Kidney epithelial cell (primary cell): ENCODE data around the gene TBCD. TPM values are rescaled to one million over a fixed set of nuclear protein-coding genes. Genes with fewer than 3 reads are reported as not detected.

Experiments
- DNase-seq: peaks from one replicate; pipeline ENCODE4 v3.0.0-alpha.2; 2010; ENCODE audit warnings: low read depth
- H3K27me3 ChIP-seq: 2 replicates; pipeline ENCODE4 v1.6.0; 2011; ENCODE audit warnings: low read length; ENCODE audit not compliant: control insufficient read depth, insufficient read depth
- H3K36me3 ChIP-seq: 2 replicates; pipeline ENCODE4 v1.5.1; 2011; ENCODE audit warnings: low read length; ENCODE audit not compliant: control insufficient read depth, insufficient read depth
- H3K4me3 ChIP-seq: 2 replicates; pipeline ENCODE4 v1.5.1; 2011; ENCODE audit warnings: low read depth, mild to moderate bottlenecking, control low read depth, low read length
- CTCF ChIP-seq: IDR thresholded peaks from 2 replicates; pipeline ENCODE4 v1.5.1; 2011; ENCODE audit warnings: mild to moderate bottlenecking, moderate library complexity, low read length, control low read depth, inconsistent platforms; ENCODE audit not compliant: insufficient read depth, poor library complexity, severe bottlenecking
- total RNA-seq: library from RNA; depleted of rRNA; stranded (reverse); fragments of >200 nt; gene quantifications from 2 replicates; pipeline ENCODE4 v1.2.3, GENCODE V29; 2015

The TBCD gene
- total RNA-seq, 1 donor from 2014 or later = 69.6 TPM

GRCh38 chr17:82878527-82878926 is 126.7 kb downstream of the TBCD start:
- DNase-seq = no peak
- TF ChIP-seq CTCF = no peak
- H3K27me3 ChIP-seq = no peaks in the 10 kb centered on the region
- H3K36me3 ChIP-seq = peaks cover 1% of the 10 kb centered on the region
- H3K4me3 ChIP-seq = no peak overlapping the region

- TF ChIP-seq CTCF = no peak
- peaks cover 1% of the 10 kb centered on the region for H3K36me3 ChIP-seq
- no peak overlapping the region for H3K4me3 ChIP-seq
- DNase-seq = no peak
- H3K27me3 ChIP-seq = no peaks in the 10 kb centered on the region
These were observed 127.4 kb downstream of the TBCD start for GRCh38 chr17:82879241-82879640.

- Histone ChIP-seq H3K4me3 (no peak overlapping the region), H3K27me3 (no peaks in the 10 kb centered on the region), H3K36me3 (no peaks in the 10 kb centered on the region)
- no peak for DNase-seq
- no peak for TF ChIP-seq CTCF
These were observed 128.9 kb downstream of the TBCD start for GRCh38 chr17:82880620-82881323.

GRCh38 chr17:82881324-82881823 is 129.5 kb downstream of the TBCD start:
- no peak overlapping the region for H3K4me3 ChIP-seq
- H3K27me3 ChIP-seq = no peaks in the 10 kb centered on the region
- no peak for TF ChIP-seq CTCF
- no peaks in the 10 kb centered on the region for H3K36me3 ChIP-seq
- DNase-seq = no peak

- TF ChIP-seq CTCF = no peak
These were observed 130.2 kb downstream of the TBCD start for GRCh38 chr17:82881900-82882714.

More at GRCh38 chr17:82881900-82882714, 130.2 kb downstream of the TBCD start:
- no peak for DNase-seq
- no peak overlapping the region for H3K4me3 ChIP-seq
- no peaks in the 10 kb centered on the region for H3K27me3 ChIP-seq
- H3K36me3 ChIP-seq = no peaks in the 10 kb centered on the region
